NCI-H1048 (cell line): ENCODE data around the gene BSN.
"Not testable (repeated sequence)": the region's sequence is repeated elsewhere in the genome, so short reads cannot be mapped to it uniquely, and the experiment has no call there.

Source experiments
- DNase-seq: peaks from one replicate; lab custom pipeline; 2025; lab: John Stamatoyannopoulos, UW

Gene BSN

DNA sequence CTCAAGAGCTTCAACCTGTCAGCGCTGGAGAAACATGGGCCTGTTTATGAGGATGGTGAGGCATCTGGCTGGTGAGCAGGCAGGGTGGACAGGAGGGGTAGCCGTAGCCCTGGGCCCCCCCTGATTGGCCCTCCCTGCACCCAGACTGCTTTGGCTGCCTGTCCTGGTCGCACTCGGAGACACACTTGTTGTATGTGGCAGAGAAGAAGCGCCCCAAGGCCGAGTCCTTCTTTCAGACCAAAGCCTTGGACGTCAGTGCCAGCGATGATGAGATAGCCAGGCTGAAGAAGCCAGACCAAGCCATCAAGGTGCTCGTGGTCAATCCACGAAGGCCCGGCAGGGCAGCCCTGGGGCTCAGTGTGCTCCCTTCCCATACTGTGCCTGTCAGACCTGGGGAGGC, 121.6 kb downstream of the BSN start:
- DNase-seq: no peak

DNA sequence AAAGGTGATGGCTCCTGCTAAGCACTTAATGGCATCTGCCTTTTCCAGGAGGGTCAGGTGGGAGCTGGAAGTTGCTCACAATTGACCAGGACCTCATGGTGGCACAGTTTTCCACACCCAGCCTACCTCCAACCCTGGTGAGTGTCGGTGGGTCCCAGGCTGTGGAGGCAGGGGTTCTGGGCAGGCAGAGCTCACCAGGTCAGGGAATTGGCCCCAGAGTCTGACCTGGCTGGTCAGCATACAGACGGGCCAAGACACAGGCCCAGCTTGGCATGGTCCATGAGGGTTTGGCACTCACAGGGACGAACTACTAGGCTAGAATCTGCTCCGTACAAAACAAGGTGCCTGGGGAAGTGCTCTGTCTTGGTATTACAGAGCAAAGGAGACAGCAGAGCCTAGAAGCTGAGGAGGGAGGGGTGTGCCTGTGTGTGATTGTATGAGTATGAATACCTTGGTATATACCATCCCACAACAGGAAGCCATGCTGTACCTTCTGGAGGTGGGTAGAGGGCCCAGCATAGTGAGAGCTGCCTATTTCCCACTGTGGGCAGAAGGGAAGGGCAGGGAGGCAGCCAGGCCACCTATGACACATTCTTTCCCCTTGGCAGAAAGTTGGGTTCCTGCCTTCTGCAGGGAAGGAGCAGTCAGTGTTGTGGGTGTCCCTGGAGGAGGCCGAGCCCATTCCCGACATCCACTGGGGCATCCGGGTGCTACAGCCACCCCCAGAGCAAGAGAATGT, 126.4 kb downstream of the BSN start:
- DNase-seq: no peak

DNA sequence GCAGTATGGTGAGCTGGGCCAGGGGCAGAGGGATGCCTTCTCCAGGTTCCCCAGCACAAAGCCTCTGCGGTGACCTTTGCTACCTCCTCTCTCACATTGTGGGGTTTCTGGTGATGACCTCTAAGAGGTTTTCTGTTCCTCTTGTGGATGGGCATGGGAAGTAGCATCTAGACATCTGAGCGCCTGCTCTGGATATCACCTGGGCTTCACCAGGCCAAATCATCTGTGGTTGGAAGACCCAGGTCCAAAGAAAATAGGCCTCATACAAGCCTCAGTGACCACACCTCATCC, 126.9 kb downstream of the BSN start:
- DNase-seq: no peak

DNA sequence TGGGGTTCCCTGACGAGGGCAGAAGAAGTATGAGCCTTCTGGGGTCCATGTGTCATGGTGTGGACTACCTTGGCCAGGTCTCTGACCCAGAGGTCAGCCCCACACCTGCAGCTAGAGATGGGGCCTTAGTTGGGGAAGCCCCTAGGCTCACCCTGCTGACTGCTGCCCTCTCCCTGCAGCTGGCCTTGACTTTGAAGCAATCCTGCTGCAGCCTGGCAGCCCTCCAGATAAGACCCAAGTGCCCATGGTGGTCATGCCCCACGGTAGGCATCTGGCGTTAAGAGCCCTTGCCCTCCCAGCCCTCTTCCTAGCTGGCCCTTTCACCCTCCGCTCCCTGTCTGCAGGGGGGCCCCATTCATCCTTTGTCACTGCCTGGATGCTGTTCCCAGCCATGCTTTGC, 127.3 kb downstream of the BSN start:
- no peak for DNase-seq

DNA sequence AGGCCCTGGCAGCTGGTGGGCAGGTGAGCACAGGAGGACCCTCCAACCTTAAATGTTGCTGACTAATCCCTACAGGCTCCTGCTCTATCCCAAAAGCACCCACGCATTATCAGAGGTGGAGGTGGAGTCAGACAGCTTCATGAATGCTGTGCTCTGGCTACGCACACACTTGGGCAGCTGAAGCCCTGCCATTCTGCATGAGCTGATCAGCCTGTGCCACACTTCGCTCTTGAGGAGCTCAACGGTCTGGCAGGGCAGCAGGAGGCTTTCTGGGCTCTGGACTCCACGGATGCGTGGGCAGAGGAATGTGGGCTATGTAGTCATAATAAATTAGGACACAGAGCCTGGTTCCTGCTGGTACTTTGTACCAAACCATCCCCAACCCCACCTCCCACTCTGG, 128.9 kb downstream of the BSN start:
- DNase-seq: no peak

DNA sequence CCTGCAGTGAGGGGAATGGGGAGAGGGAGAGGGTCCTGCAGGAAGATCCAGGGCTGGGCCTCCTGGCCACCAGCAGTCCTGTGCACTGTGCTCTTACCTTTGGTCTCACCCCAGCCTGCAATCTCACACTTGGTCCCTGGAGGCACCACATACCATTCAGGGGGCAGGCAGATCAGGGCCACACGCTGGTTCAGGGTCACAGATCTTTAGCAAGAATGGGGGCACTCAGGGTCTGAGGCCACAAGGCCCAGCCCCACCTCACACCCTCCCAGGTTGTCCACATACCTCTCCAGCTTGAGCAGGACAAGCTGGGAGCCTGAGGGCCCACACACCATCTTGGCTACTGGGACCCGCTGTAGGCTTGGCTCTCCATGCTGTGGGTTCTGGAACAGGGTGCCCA, 130.2 kb downstream of the BSN start:
- DNase-seq: not testable (repeated sequence)

DNA sequence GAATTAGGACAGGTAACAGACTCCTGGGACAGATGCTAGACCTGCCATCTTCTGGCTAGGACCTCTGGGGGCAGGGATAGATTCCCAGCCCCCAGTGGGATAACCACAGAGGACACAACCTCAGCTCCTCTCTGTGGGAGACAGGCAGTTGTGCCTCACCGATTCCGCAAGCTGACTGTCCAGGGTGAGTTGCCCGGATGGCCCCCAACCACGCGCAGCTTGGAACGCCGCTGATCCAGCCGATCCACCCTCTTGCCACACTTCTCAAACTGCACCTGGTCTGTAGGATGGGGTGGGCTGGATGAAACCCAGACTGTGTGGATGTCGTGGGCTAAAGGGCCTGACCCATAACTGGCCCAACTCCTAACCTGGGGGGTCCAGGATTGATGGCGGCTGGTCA, 130.8 kb downstream of the BSN start:
- not testable (repeated sequence) for DNase-seq

DNA sequence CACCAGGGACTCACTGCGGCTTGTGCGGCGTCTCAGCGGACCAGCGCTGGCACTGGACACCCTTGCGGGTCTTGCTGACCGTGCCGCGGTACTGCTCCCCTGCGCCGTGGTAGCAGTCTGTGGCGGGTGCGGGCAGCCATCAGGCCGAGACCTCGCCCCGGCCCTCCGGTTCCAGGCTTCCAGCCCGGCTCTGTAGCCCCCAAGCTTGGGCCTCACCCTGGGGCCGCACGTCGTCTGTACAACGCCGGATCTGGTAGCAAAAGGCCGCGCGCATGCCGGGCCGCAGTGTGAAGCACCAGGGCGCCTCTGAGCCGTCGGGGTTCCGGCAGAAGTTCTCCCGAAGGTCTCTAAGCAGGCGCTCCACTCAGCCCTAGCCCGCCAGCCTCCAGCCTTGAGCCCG, 131.6 kb downstream of the BSN start:
- DNase-seq: not testable (repeated sequence)

DNA sequence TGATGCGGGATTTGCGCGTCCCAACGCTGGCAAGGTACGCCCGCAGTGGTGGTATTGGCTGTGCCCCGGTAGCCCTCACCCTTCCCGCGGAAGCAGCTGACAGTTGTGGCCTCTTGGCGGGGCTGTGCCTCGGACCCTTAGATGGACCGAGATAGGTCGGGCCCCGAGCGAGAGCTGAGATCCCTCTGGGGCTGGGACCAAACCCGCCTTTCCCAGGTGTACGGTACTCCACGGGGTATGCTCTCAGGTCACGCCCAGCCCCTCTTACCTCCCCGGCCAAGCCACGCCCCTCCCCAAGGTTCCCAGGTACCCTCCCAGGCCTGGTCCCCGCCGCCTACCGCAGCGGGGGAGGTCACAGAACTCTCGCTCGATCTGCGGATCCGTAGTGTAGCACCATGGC, 132.1 kb downstream of the BSN start:
- DNase-seq: not testable (repeated sequence)

DNA sequence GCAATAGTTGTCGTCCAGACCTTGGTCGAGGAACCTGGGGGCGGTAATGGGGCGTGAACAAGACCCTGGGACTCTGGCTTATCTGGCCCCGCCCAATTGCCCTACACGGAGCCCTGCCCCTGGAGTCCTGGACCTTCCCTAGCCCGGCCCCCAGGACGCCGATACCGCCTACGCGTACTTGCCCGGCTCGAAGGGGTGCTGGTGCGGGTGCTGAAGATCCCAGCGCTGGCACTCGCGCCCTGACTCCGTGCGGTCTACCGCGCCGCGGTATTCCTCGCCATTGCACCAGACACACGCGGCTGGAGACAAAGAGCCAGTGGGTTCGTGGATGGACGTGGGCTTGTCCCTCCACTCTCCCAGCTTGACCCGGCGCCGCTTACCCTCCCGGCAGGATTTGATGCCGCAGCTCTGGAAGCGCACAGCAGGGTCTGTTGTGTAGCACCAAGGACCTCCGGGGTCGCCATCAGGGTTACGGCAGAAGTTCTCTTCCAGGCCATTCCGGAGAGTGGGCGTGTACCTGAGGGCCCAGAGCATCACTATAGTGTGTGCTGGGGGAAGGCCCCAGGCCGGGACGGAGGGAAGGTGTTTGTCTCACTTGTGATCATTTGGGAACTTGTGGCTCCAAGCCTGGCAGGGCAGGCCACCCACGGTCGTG, 132.6 kb downstream of the BSN start:
- not testable (repeated sequence) for DNase-seq

DNA sequence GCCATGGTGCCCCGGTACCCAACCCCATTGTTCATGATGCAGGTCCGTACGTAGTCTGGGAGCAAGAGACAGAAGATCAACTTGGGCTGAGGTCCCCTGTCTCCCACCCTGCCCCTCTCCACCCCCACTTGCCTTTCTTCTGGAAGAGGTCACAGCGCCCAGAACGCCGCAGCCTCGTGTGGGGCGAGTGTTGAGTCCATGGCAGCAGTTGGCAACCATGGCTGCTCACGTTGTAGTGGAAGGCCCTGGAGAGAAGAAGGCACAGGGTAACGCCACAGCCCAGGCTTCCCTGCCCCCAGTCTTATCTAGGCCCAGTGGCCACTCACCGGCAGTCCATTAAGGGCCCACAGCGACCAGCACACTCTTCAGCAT, 133.1 kb downstream of the BSN start:
- DNase-seq: not testable (repeated sequence)

DNA sequence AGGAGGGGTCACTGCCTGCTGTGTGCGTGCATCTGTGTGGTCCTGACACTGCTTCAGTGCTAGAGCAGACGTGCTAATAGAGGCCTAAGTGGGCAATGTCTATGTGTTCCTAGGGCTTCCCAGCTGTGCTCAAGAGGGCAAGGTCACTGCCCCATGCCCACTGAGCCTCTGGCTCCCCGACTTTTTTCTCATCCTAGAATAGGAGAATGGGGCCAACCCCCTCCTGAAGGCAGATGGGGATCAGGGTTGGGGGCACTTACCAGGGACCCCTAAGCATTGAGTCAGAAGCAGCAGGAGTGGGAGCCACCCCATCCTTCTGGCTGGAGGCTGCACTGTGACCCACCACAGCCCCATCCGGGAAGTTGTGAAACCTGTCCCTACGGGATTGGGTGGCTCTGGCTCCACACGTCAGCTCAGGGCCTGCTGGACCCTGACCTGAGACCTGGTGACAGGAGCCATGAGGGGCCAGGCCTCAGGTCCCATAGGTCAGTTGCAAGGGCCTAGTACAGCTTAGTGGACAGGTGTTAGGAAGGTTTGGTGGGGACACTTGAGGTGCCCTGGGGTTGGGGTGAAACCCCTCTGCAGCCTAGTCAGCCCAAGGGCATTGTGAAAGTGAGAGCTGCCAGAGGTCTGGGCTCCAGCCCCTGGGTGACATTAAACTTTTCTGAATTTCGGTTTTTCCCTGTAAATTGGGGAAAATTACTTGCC, 134.2 kb downstream of the BSN start:
- not testable (repeated sequence) for DNase-seq

DNA sequence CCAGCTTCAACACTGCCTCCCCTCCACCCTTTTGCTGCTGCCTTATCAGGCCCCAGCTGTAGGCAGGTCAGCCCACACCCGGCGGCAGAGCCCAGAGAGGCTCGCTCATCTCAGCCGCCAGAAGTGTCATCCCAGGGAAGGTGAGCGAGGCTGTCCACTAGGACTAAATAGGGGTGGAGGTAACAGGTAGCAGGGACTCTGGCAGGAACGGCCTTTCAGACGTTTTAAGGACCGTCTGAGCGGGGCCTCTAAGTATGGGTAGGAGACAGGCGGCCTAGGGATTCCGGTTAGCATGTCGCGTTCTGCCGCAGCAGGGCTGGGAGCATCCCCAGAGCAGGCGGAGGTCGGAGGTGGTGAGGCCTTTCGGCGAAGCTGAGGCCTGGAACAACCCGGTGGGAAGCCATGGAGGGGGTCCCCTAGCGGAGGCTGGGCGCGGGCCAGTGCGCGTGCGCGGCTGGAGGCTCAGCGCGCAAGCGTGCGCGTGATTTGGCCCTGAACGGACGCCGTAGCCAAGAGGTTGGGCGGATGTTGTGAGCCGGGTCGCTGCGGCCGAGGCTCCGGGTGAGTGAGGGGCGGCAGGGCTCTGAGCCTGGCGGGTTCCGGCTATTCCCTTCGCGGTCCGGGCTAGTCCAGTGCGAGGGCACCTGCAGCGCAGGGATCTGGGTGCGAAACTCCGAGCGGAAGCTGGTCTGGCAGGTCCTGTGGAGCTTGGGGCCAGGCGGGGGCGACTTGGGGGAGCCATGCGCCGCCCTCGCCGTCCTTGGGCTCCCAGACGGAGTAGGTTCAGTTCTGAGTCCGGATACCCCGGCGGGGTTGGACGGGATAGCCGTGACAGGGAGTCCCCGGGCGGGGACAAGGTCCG, 135.0 kb downstream of the BSN start, which contains the start of the genes MST1 and RNF123:
Gene MST1, minus strand, starts transcription at position 429 of the 862 bp plus-strand sequence. CDS start 783 bp downstream, outside the sequence.
Gene RNF123, plus strand, starts transcription at position 512 of the 862 bp plus-strand sequence. CDS start 1,609 bp downstream, outside the sequence.
- no peak for DNase-seq

DNA sequence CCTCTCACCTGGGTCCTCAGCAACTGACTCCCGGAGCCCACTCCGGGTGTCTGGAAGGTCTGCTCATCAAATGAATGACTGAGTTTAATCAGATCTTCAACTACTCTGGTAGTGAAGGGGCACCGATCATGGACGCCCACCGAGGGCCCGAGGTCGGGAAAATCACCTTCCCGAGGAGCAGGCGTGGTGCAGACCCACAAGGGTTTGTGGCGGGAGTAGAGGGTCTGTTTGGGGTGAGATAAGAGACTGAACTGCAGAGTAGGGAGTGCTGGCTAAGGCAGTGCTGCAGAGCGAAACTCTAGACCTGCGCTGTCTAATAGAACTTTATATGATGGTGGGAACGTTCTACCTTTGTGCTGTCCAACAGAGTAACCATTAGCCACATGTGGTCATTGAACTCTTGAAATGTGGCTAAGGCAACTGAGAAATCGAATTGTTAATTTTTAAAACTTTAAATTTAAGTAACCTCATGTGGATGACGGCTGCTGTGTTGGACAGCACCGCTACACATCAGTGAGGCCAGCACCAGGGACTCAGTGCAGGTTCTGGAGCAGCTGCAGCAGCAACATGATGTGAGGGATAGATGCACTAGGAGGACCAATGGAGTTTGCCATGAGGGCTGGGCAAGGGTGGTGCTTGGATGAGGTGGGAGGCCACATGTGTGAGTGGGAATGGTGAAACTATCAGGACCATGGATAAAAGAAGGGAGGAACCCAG, 135.8 kb downstream of the BSN start:
- not testable (repeated sequence) for DNase-seq

DNA sequence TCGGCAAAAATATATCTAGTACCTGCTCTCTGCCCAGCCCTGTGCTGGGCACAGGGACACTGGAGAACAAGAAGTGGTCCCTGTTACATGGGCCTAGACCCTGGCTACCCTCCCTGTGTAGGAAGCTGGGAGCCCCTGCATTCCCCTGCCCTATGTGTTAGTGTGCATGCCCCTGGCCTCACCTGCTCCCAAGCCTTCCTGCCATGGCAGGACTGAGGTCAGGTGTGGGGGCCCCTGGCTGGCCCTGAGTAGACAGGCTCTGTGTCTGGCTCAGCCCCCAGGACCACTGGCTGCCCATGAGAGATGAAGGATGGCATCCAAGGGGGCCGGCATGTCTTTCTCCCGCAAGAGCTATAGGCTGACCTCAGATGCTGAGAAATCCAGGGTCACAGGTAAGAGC, 136.6 kb downstream of the BSN start:
- DNase-seq: not testable (repeated sequence)

DNA sequence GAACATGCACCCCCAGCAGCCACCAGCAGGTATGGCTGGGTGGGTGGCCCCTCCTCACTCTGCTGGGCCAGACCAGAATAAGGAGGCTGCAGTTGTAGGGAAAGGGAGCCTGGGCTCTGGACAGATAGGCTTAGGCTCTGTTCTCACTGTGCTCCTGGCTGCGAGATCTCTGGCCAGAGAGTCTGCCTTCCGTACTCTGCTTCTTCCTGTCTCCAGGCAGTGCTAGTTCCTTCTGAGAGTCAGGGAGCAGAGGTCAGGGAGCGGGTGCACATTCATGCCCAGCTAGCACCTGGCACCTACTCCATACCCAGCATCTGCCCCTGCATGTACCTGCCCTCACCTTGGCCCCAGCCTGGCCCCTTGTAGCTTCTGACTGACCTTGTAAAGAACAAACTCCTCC, 137.2 kb downstream of the BSN start:
- not testable (repeated sequence) for DNase-seq

DNA sequence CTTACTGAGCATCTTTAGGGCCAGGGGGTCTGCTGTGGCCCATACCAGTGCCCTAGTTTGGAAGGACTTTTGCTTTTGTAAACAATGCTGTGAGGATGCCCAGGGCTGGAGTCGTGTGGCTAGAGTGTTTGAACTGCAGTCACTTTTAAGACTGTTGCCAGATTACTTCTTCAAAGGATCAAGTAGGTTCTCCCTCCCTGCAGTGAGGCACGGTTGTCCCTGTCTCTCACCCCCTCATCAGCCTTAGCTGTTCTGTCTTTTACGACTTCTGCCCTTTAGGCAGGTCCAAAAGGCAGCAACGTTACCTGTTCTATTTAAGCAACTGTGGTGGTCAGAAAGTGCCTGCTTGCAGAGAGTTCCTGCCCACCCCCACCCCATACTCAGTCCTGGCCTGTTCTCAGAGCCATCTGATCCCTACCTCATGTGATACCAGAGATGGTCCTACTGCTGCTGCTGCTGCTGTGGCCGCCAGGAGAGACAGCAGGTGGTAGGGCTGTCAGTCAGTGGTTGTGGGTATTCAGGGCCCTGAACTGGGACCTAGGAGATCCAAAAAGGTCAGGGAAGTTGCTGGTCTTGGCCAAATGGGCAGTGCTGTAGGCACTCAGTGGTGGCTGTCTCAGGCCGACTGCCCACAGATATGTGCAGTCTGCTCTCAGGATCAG, 140.3 kb downstream of the BSN start:
- not testable (repeated sequence) for DNase-seq

DNA sequence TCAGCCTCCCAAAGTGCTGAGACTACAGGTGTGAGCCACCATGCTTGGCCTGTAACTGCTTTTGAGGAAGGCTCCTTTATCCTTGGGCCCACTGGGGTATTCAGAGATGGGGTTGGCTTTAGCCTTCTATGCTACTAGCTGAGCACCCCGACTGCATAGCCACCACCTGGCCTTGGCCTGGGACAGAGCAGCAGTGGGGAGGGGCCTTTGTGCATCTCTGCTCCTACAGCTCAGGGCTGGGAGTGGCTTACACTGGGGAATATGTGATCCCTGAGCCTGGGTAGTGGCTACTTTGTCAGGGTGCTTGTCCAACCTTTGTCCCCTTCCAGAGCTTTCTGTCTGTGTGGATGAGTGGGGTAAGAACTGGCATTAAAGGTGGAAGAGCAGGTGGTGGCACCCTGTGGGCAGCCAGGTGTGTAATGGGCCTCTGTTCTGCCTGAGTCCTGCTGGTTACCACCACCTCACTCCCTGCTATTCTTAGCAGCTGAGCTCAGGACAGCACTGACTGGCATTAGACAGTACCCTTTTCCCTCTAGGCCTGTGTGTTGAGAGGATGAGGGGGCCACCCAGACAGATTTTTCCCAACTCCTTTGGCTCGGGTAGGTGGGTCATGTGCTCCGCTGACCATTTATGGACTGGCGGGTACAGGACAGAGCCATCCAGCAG, 141.2 kb downstream of the BSN start:
- not testable (repeated sequence) for DNase-seq

DNA sequence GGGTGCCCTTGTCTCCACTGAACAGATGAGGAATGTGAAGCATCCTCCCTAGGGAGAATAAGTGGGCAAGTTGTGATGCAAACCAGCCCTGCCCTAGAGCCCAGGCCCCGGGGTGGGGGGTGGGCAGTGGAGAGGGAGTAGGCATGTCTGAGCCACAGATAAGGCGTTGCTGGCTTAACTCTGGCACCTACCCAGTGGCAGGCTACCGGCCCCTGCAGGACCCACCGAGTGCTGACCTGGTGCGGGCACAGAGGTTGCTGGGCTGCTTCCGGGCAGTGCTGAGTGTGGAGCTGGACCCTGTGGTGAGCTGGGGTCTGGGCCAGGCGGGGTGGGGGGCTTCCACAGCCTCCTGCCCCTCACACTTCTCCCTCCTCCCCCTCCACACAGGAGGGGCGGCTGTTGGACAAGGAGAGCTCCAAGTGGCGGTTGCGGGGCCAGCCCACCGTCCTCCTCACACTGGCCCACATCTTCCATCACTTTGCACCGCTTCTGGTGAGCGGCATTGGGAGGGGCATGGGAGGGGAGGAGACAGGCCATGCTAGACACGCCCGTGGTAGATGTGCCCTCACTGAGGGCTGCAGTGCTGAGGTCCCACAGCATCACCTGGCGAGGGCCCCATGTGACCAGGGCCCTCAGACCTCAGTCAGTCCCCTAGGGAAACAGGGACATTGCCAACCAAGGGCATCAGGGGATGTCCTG, 145.2 kb downstream of the BSN start:
- DNase-seq: no peak

DNA sequence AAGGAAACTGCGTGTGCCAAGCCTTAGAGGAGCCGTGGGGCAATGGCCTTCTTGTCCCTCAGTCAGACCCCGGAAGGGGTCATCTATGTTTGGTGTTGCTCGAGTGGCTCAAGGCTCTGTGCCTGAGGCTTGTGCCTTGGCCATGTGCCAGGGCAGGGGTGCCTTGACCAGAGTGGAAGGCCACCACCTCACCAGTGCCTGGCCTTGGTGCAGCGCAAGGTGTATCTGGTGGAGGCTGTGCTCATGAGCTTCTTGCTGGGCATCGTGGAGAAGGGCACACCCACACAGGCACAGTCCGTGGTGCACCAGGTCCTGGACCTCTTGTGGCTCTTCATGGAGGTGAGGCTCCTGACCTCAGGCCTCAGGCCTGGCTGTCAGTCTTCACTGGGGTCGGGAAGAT, 145.7 kb downstream of the BSN start:
- DNase-seq: no peak
